Measurements from ENCODE around the gene PCP4L1. TPM values are rescaled to one million over a fixed set of nuclear protein-coding genes. Genes with fewer than 3 reads are reported as not detected.

Gene PCP4L1
- total RNA-seq, 1 experiment from 2014 or later = 1.2 TPM

GRCh38 chr1:161214369-161214768 is 44.2 kb upstream of the PCP4L1 start (continued):
- no peak for TF ChIP-seq ATF6 (CRISPR knock-in tag; IDR thresholded peaks at IDR 0.05)

- H3K4me3 Mint-ChIP-seq = no peak within 1 kb of the TSS
- peaks cover 42% of the 10 kb centered on the region for H3K36me3 Mint-ChIP-seq
- ATAC-seq (no peak), DNase-seq (ENCODE audit: low spot score) (no peak)
- ChIA-PET POLR2A (no interaction called here), CTCF (interaction anchor here (0.8 to 3.5 kb wide), 2 partner anchors 10 to 91 kb away, joined by 3 to 29 read pairs; partner anchors contain the start of gene TOMM40L)
- H3K27me3 Mint-ChIP-seq (ENCODE audit: low read depth) = no peaks in the 10 kb centered on the region; the same call in 1 of the 2 replicates
- H3K9me3 Mint-ChIP-seq = no peaks in the 10 kb centered on the region
- H3K4me1 Mint-ChIP-seq = peaks cover 34% of the 10 kb centered on the region
- 0 out of 2 replicates have a peak, but pooled peaks have one; percentile 18 for TF ChIP-seq NFATC4 (CRISPR knock-in tag; IDR thresholded peaks at IDR 0.05)
- TF ChIP-seq CREB1 (CRISPR knock-in tag; IDR thresholded peaks at IDR 0.05) = no peak
- H3K27ac Mint-ChIP-seq = peak within 1 kb of the TSS; percentile 50
These were observed 43.5 kb upstream of the PCP4L1 start, which contains the start of gene FCER1G for GRCh38 chr1:161215076-161215475. Gene FCER1G (plus strand): TSS chr1:161215295. CDS start chr1:161215322, 27 bp downstream.

GRCh38 chr1:161216945-161217712 is 41.4 kb upstream of the PCP4L1 start:
- Mint-ChIP-seq H3K9me3 (no peaks in the 10 kb centered on the region), H3K27ac (no peak overlapping the region), H3K27me3 (ENCODE audit: low read depth) (no peaks in the 10 kb centered on the region), H3K4me3 (no peak overlapping the region), H3K4me1 (peaks cover 33% of the 10 kb centered on the region), H3K36me3 (peaks cover 27% of the 10 kb centered on the region)
- TF ChIP-seq HMGXB4 (CRISPR knock-in tag; IDR thresholded peaks at IDR 0.05) = no peak
- TF ChIP-seq SOX15 (CRISPR knock-in tag; IDR thresholded peaks at IDR 0.05) = no peak
- no peak for TF ChIP-seq MAX (CRISPR knock-in tag; IDR thresholded peaks at IDR 0.05)
- TF ChIP-seq E2F5 (CRISPR knock-in tag; IDR thresholded peaks at IDR 0.05) = no peak
- TF ChIP-seq TCF7 (CRISPR knock-in tag; IDR thresholded peaks at IDR 0.05; ENCODE audit: low read depth) = no peak
- no peak for TF ChIP-seq KAT7 (CRISPR knock-in tag; IDR thresholded peaks at IDR 0.05; ENCODE audit: borderline replicate concordance)
- TF ChIP-seq MLX (CRISPR knock-in tag; IDR thresholded peaks at IDR 0.05) = no peak
- no peak for TF ChIP-seq EMX1 (CRISPR knock-in tag; IDR thresholded peaks at IDR 0.05)
- no peak for TF ChIP-seq AR (CRISPR knock-in tag; IDR thresholded peaks at IDR 0.05)
- TF ChIP-seq ZNF232 (CRISPR knock-in tag; IDR thresholded peaks at IDR 0.05) = no peak
- TF ChIP-seq ZNF425 (CRISPR knock-in tag; conservative IDR thresholded peaks at IDR 0.05) = no peak
- TF ChIP-seq ATF3 (CRISPR knock-in tag; conservative IDR thresholded peaks at IDR 0.05) = no peak
- CTCF ChIA-PET = interaction anchor here (1.2 to 3.5 kb wide), 4 partner anchors 8 to 89 kb away, joined by 4 to 29 read pairs (median 6); partner anchors contain the start of gene TOMM40L
- ATAC-seq = no peak
- DNase-seq (ENCODE audit: low spot score) = no peak
- POLR2A ChIA-PET = interaction anchor here (0.5 to 1.4 kb wide), 2 partner anchors 9 to 164 kb away, joined by 5 to 7 read pairs; partner anchors contain the start of gene TOMM40L

All from WTC11 (cell line).